HepG2 (cell line): Measurements from ENCODE around the gene NFAT5. TPM values are rescaled to one million over a fixed set of nuclear protein-coding genes. Genes with fewer than 3 reads are reported as not detected.
A peak's percentile ranks its signal among the peaks of the same experiment; 100 is the strongest.

Experiments
- ATF7 ChIP-seq, 2 experiments: fragments of 450-650 bp in 1 of 2; sonication (generic) in 1 of 2; formaldehyde crosslinking in 1 of 2; IDR thresholded peaks; 2 replicates each; pipeline versions ENCODE4 v1.4.0 to v1.6.1; 2016 to 2020; ENCODE audit warnings: antibody characterized with exemption in 1 of 2, mild to moderate bottlenecking in 1 of 2, missing genetic modification reagents in 1 of 2
- ESRRA ChIP-seq: sonication (generic); formaldehyde crosslinking; IDR thresholded peaks from 2 replicates; pipeline ENCODE4 v1.5.1; 2020; ENCODE audit warnings: mild to moderate bottlenecking, low read depth, missing genetic modification reagents
- FUBP1 ChIP-seq: sonication (generic); formaldehyde crosslinking; IDR thresholded peaks from 2 replicates; pipeline ENCODE4 v1.5.1; 2020; ENCODE audit warnings: missing genetic modification reagents, mild to moderate bottlenecking, borderline replicate concordance
- HMGA1 ChIP-seq: sonication (generic); formaldehyde crosslinking; conservative IDR thresholded peaks from 2 replicates; pipeline ENCODE4 v1.4.0; 2020; ENCODE audit warnings: missing genetic modification reagents
- NR2F1 ChIP-seq, 2 experiments: fragments of 450-650 bp in 1 of 2; formaldehyde crosslinking in 1 of 2; IDR thresholded peaks; 2 replicates each; pipeline versions ENCODE4 v1.5.0 to v1.6.1; 2016 to 2020; ENCODE audit warnings: mild to moderate bottlenecking in 1 of 2, missing compliant biosample characterization in 1 of 2, missing genetic modification reagents in 1 of 2, moderate library complexity in 1 of 2
- SRSF9 ChIP-seq: fragments of 200-400 bp; formaldehyde crosslinking; IDR thresholded peaks from 2 replicates; pipeline ENCODE4 v1.6.1; 2018; ENCODE audit warnings: borderline replicate concordance, mild to moderate bottlenecking, low read depth, low read length; ENCODE audit not compliant: insufficient read depth, poor library complexity, severe bottlenecking
- ZFP90 ChIP-seq: sonication (generic); formaldehyde crosslinking; IDR thresholded peaks from 2 replicates; pipeline ENCODE4 v1.8.0; 2022; ENCODE audit warnings: missing genetic modification reagents, mild to moderate bottlenecking, inconsistent platforms, borderline replicate concordance
- ZHX1 ChIP-seq: sonication (generic); formaldehyde crosslinking; IDR thresholded peaks from 2 replicates; pipeline ENCODE4 v1.8.1; 2022; ENCODE audit warnings: low read depth, mild to moderate bottlenecking, missing genetic modification reagents
- ZNF318 ChIP-seq: sonication (generic); formaldehyde crosslinking; IDR thresholded peaks from 2 replicates; pipeline ENCODE4 v1.4.0; 2020; ENCODE audit warnings: mild to moderate bottlenecking, missing genetic modification reagents
- ZNF639 ChIP-seq: conservative IDR thresholded peaks from 2 replicates; pipeline ENCODE4 v1.6.1; 2018; ENCODE audit warnings: missing genetic modification reagents
- polyA plus RNA-seq, 8 experiments: library from polyadenylated mRNA; depleted of rRNA in 3 of 8; stranded (reverse) in 7 of 8; unstranded in 1 of 8; fragments of >200 nt; fragmentation: Illumina TruSeq in 4 of 8; extraction: Trizol in 4 of 8; gene quantifications; 2 replicates each; pipeline versions ENCODE4 v1.2.1 to v1.2.3, GENCODE V29; 2011 to 2016; ENCODE audit warnings: low read depth in 4 of 8, missing spikeins in 1 of 8, mixed read lengths in 1 of 8; ENCODE audit not compliant: insufficient read depth in 1 of 8
- total RNA-seq, 5 experiments: library from RNA; depleted of rRNA; stranded (reverse); fragments of >200 nt; fragmentation: Illumina TruSeq; extraction: Trizol; gene quantifications; 2 replicates each; pipeline ENCODE4 v1.2.3, GENCODE V29; 2016; ENCODE audit warnings: low read depth in 1 of 5

NFAT5 gene
- total and polyA plus RNA-seq, 2 of the 13 experiments (the other 11 are each of a cell fraction or from before 2014, with no cell fraction given), result 20.5 to 54.3 TPM

GRCh38 chr16:69726313-69727060 is 160.7 kb downstream of the NFAT5 start, which contains the start of gene NQO1 (continued):
- TF ChIP-seq ZHX1 (CRISPR knock-in tag) (no peak), ZNF318 (CRISPR knock-in tag) (no peak), SRSF9 (no peak), ZFP90 (peak; percentile 9; the same call in 1 of the 2 replicates), FUBP1 (CRISPR knock-in tag) (no peak), ATF7 (IDR thresholded peaks at IDR 0.05) (no peak), ATF7 (CRISPR knock-in tag; IDR thresholded peaks at IDR 0.05) (peak; percentile 31; the same call in 1 of the 2 replicates), NR2F1 (CRISPR knock-in tag; IDR thresholded peaks at IDR 0.05) (peak; percentile 26 to 45; a peak in 2 of 4 replicates), ESRRA (CRISPR knock-in tag) (no peak), HMGA1 (no peak), ZNF639 (CRISPR knock-in tag) (no peak)
